GM12874 (cell line): ENCODE measurements around the gene IST1.

Source experiments
- TF ChIP-seq, protein P1 (sequence below): IDR thresholded peaks from 2 replicates; pipeline ENCODE4 v1.5.1; 2011; ENCODE audit warnings: low read depth, mild to moderate bottlenecking, control low read depth, low read length, moderate library complexity; ENCODE audit not compliant: insufficient read depth

Gene IST1

DNA sequence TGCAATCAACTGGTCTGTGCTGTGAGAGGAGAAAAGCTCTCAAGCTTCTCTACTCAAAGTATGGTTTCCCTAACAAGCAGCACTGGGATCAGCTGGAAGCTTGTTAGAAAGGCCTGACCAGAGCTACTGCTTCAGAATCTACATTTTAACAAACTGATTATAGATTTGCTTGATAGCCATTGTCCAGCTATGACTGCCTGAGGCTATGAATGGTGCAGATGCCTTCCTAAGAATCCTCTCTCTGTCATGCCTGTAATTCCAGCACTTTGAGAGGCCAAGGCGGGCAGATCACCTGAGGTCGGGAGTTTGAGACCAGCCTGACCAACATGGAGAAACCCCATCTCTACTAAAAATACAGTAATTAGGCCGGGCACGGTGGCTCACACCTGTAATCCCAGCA lies 76.2 kb downstream of the IST1 start:
- TF ChIP-seq, protein P1, sequence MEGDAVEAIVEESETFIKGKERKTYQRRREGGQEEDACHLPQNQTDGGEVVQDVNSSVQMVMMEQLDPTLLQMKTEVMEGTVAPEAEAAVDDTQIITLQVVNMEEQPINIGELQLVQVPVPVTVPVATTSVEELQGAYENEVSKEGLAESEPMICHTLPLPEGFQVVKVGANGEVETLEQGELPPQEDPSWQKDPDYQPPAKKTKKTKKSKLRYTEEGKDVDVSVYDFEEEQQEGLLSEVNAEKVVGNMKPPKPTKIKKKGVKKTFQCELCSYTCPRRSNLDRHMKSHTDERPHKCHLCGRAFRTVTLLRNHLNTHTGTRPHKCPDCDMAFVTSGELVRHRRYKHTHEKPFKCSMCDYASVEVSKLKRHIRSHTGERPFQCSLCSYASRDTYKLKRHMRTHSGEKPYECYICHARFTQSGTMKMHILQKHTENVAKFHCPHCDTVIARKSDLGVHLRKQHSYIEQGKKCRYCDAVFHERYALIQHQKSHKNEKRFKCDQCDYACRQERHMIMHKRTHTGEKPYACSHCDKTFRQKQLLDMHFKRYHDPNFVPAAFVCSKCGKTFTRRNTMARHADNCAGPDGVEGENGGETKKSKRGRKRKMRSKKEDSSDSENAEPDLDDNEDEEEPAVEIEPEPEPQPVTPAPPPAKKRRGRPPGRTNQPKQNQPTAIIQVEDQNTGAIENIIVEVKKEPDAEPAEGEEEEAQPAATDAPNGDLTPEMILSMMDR, result no peak

DNA sequence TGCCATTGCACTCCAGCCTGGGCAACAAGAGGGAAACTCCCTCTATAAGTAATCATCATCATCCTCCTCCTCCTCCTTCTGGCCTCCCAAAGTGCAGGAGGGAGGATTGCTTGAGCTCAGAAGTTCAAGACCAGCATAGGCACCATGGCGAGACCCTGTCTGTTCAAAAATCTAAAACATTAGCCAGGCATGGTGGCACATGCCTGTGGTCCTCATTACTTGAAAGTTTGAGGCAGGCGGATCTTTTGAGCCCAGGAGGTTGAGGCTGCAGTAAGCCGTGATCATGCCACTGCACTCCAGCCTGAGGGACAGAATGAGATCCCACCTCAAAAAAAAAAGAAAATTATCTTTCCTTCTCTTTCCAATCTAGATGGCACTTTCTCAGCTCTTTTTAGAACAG lies 77.0 kb downstream of the IST1 start:
- TF ChIP-seq, protein P1, result no peak

DNA sequence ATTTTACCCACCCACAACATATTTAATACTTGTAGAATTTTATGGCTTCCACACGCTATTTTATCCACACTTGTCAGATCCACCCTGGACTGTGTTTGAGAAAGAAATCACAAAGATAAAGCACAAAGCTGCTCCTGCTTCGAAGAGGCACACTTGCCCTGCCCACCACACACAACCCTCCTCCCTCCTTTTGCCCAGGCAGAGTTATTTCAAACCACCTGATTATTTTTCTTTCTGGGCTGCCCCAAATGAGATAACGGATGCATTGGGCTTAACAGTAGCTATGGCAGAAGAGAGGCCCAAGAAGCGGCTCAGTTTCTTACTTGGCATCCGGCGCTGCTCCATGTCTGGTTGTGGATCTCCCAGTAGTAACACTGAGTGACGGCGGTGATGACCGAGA lies 77.7 kb downstream of the IST1 start:
- TF ChIP-seq, protein P1, result no peak

DNA sequence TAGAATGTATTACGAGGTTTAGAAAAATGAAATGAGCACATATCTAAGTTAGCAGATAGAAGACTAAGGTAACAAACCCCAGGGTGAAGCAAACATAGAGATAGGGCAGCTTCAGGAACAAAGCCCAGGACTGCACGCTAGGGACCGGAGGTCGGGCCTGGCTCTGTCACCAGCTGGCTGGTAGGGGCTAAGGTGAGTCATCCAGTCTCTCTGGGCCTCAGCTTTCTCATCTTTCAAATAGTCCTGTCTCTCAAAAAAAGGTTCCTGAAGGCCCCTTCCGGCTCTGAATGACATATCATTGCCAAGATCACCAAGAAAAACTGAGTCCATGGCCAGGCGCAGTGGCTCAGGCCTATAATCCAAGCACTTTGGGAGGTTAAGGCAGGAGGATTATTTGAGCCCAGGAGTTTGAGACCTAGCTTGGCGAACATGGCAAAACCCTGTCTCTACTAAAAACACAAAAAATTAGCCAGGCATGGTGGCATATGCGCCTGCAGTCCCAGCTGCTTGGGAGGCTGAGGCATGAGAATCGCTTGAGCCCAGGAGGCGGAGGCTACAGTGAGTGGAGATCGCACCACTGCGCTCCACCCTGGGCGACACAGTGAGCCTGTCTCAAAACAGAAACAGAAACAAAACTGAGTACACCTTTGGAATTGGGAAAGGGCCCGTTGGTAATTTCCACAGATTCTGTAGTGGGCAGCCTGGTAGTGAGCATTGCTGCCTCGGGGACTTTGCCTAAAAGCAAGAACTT lies 78.9 kb downstream of the IST1 start:
- TF ChIP-seq, protein P1, result no peak
